ENCODE results near the gene BNIP1. TPM values are rescaled to one million over a fixed set of nuclear protein-coding genes. Genes with fewer than 3 reads are reported as not detected.
A peak's percentile ranks its signal among the peaks of the same experiment; 100 is the strongest.

BNIP1 gene
- total and polyA plus RNA-seq, 9 donors = 8.3 to 17.6 (median 9.5) TPM

- no peaks in the 10 kb centered on the region for H3K4me1 ChIP-seq (ENCODE audit: insufficient read depth)
- TF ChIP-seq POLR2A (IDR thresholded peaks at IDR 0.05) = no peak
- no peak for TF ChIP-seq CTCF (IDR thresholded peaks at IDR 0.05)
- no peak for TF ChIP-seq EP300 (IDR thresholded peaks at IDR 0.05)
- H3K27me3 ChIP-seq = no peaks in the 10 kb centered on the region
- H3K4me3 ChIP-seq = no peak overlapping the region
- H3K9me3 ChIP-seq = no peaks in the 10 kb centered on the region
- DNase-seq = no peak
- WGBS, 3 donors = 79 to 84% (median 83%) methylated on average over 8 of the region's 8 CpGs
- H3K36me3 ChIP-seq = no peaks in the 10 kb centered on the region
- intact Hi-C loops (cut with DNase I) = no loop called here
- no peak overlapping the region for H3K27ac ChIP-seq
These were observed 14.0 kb downstream of the BNIP1 start for GRCh38 chr5:173158366-173158765.

GRCh38 chr5:173159256-173159655 is 14.9 kb downstream of the BNIP1 start:
- TF ChIP-seq POLR2A (IDR thresholded peaks at IDR 0.05) = no peak
- no peak for TF ChIP-seq EP300 (IDR thresholded peaks at IDR 0.05)
- no peak for TF ChIP-seq CTCF (IDR thresholded peaks at IDR 0.05)
- Histone ChIP-seq H3K4me1 (ENCODE audit: insufficient read depth) (no peaks in the 10 kb centered on the region), H3K4me3 (no peak overlapping the region), H3K27me3 (no peaks in the 10 kb centered on the region), H3K36me3 (no peaks in the 10 kb centered on the region), H3K9me3 (no peaks in the 10 kb centered on the region), H3K27ac (no peak overlapping the region)
- intact Hi-C loops (cut with DNase I) = no loop called here
- WGBS, 3 donors = 64 to 93% (median 75%) methylated on average over 3 of the region's 3 CpGs
- DNase-seq = no peak

GRCh38 chr5:173161148-173161547 is 16.8 kb downstream of the BNIP1 start:
- Histone ChIP-seq H3K36me3 (no peaks in the 10 kb centered on the region), H3K9me3 (no peaks in the 10 kb centered on the region), H3K27ac (no peak overlapping the region), H3K4me3 (no peak overlapping the region), H3K4me1 (ENCODE audit: insufficient read depth) (no peaks in the 10 kb centered on the region), H3K27me3 (no peaks in the 10 kb centered on the region)
- TF ChIP-seq POLR2A (IDR thresholded peaks at IDR 0.05) (no peak), EP300 (IDR thresholded peaks at IDR 0.05) (no peak), CTCF (IDR thresholded peaks at IDR 0.05) (no peak)
- WGBS, 3 donors = 81 to 91% (median 89%) methylated on average over 5 of the region's 5 CpGs
- DNase-seq = no peak
- intact Hi-C loops (cut with DNase I) = loop anchor here in 1 of 4 donors (5.0 kb wide), 1 partner anchor 126 kb away; no protein-coding TSS in a partner anchor

- Histone ChIP-seq H3K4me1 (ENCODE audit: insufficient read depth) (no peaks in the 10 kb centered on the region), H3K36me3 (no peaks in the 10 kb centered on the region), H3K4me3 (no peak overlapping the region), H3K27me3 (no peaks in the 10 kb centered on the region), H3K27ac (no peak overlapping the region), H3K9me3 (no peaks in the 10 kb centered on the region)
- intact Hi-C loops (cut with DNase I) = loop anchor here in 1 of 4 donors (5.0 kb wide), 1 partner anchor 124 kb away; no protein-coding TSS in a partner anchor
- TF ChIP-seq POLR2A (IDR thresholded peaks at IDR 0.05) = no peak
- no peak for TF ChIP-seq EP300 (IDR thresholded peaks at IDR 0.05)
- TF ChIP-seq CTCF (IDR thresholded peaks at IDR 0.05) = no peak
- 55 to 65% (median 57%) methylated on average over 7 of the region's 7 CpGs for WGBS, 3 donors
- peak; percentile 33 to 41 (median 38) for DNase-seq
These were observed 18.9 kb downstream of the BNIP1 start for GRCh38 chr5:173163219-173163618.

Data from ovary (tissue), 9 donors.